Vagina (tissue), 2 donors: ENCODE measurements around the gene SPON1.

Experiments used
- CTCF ChIP-seq, 3 experiments: fragments of 450-650 bp in 2 of 3; fragments of 200-600 bp in 1 of 3; sonication (generic) in 1 of 3; IDR thresholded peaks; one replicate each; pipeline ENCODE4 v1.5.1; 2017 to 2019; ENCODE audit warnings: antibody characterized with exemption in 3 of 3, mild to moderate bottlenecking in 2 of 3, moderate library complexity in 2 of 3
- POLR2A ChIP-seq, 2 donors: fragments of 450-650 bp; IDR thresholded peaks; one replicate each; pipeline ENCODE4 v1.6.1; 2017; ENCODE audit warnings: antibody characterized with exemption in 2 of 2, mild to moderate bottlenecking in 2 of 2, moderate library complexity in 2 of 2
- POLR2AphosphoS5 ChIP-seq, 2 donors: sonication (generic); formaldehyde crosslinking; IDR thresholded peaks; one replicate each; pipeline ENCODE4 v1.9.0; 2017; ENCODE audit warnings: antibody characterized with exemption in 2 of 2, mild to moderate bottlenecking in 2 of 2, low read depth in 1 of 2; ENCODE audit not compliant: insufficient read depth in 1 of 2

GRCh38 chr11:14107050-14107430, 144.5 kb downstream of the SPON1 start:
- TF ChIP-seq CTCF (IDR thresholded peaks at IDR 0.05), result no peak
- no peak for TF ChIP-seq POLR2AphosphoS5 (IDR thresholded peaks at IDR 0.05; ENCODE audit: insufficient read depth in 1 of 2, low read depth in 1 of 2)
- no peak for TF ChIP-seq POLR2A (IDR thresholded peaks at IDR 0.05)
